Kidney glomerular epithelial cell (primary cell): ENCODE results near the gene SERPINB6.
"Not testable (repeated sequence)": the region's sequence is repeated elsewhere in the genome, so short reads cannot be mapped to it uniquely, and the experiment has no call there.

Experiments used
- DNase-seq: peaks from one replicate; lab custom pipeline; 2025; lab: John Stamatoyannopoulos, UW

SERPINB6 gene

GRCh38 chr6:2971420-2972218 lies at the start of gene SERPINB6:
SERPINB6 (minus strand) TSS chr6:2971567; CDS start chr6:2959332, 12,235 bp downstream.
- DNase-seq: peak; percentile 35

GRCh38 chr6:3019749-3020320 lies 48.5 kb upstream of the SERPINB6 start:
- DNase-seq: no peak

GRCh38 chr6:3019065-3019464 lies 47.7 kb upstream of the SERPINB6 start:
- DNase-seq: no peak

- DNase-seq: no peak
Observed at GRCh38 chr6:3017304-3017703, 45.9 kb upstream of the SERPINB6 start.

DNA sequence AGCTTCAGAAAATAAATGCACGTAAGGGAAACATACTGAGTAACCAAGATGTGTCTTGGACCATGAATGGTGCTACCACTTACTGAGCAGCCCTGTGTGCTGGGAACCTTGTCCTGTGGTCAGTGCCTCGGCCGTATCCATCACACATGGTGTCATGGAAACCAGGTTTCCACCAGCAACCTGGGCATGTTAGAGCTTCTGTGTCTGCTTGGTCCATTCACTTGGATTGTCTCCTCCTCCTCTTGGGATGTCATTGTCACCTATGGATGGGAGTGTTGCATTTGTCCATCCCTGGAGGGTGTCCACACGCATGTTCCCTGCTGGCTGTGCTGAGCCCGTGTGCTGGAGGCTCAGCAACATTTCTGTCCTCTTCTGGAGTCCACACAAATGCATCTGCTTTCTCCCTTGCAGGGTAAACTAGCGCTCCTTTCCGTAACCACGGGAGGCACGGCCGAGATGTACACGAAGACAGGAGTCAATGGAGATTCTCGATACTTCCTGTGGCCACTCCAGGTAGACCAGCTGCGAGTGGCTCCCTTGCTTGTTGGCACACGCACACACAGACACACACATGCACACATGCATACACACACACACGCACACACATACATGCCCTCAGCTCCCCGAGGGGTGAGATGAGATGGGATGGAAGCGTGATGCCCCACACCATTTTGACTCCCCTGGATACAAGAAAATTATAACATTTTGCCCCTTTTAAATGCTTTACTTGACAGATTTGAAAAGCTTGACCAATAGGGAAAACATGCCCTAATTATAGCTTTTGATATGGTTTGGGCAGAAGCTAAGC lies 45.3 kb upstream of the SERPINB6 start:
- no peak for DNase-seq

GRCh38 chr6:3015144-3015543 lies 43.8 kb upstream of the SERPINB6 start:
- DNase-seq: no peak

DNA sequence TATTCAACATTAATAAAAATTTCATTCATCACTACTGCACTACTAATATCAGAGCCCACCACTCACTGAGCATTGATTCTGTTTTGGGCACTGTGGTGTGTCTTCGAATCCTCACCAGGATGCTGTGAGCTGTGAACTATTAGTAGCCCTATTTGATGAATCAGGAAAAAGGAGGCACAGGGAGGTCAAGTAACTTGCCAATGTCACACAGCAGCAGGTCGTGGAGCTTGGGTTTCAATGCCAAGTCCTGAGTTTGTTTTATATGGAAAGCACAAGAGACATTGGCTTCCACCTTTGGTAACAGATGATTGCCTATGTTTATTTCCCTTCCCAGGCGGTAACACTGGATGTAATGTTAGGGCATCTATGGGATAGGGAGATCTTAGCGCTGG lies 43.3 kb upstream of the SERPINB6 start:
- no peak for DNase-seq

DNA sequence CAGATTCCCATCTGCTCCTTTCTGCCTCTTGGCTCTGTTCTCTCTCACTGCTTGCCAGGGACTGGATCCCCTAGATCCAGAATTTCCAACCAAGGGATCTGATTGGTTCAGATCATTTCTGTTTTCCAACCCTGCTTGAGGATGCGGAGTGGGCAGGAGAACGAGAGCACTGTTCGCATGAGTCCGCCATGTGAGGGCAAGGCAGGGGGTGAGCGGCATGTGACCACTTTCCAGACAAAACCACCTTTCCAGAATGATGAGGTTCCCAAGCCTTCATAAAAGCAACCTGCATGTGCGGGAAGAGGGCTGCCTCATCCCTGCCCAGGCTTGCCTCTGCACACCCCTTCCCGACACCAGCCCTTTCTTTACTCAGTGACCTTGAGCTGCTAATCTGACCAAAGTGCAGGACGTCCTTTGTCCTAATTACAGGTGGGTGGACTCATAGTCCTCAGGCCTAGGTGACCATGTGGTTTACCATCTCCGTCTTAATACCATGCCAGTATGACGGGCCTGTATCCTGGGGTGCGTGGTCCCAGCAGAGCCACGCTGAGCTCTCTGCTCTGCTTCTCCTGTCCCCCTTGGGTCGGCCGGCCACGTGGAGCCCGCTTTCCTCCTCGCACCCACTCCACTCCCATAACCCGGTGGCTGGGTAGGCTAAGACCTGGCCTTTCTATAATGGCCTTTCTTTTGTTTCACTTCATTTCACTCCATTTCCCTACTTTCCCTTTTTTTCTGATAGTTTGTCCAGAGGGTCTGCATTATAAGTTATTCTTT lies 42.7 kb upstream of the SERPINB6 start:
- DNase-seq: no peak

DNA sequence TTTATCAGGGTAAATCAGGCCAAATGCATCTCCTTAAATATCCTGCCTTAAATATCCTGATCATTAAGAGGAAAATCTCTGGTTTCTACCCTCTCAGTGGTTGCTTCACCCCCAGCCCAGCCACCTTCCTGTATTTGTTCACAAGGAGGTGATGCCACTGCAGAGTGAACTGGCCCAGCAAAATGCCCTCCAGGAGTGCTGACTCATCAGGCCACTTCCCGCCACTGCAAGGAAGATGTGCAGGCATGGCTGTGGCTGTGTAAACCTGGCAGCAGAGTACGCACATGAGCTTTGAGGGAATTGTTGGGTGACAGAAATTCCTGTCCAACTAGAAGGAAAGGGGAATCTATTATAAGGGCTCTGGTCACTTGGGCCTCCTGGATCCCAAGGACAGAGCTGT lies 42.1 kb upstream of the SERPINB6 start:
- no peak for DNase-seq

- DNase-seq: no peak
Observed at GRCh38 chr6:3011592-3011991, 40.2 kb upstream of the SERPINB6 start.

DNA sequence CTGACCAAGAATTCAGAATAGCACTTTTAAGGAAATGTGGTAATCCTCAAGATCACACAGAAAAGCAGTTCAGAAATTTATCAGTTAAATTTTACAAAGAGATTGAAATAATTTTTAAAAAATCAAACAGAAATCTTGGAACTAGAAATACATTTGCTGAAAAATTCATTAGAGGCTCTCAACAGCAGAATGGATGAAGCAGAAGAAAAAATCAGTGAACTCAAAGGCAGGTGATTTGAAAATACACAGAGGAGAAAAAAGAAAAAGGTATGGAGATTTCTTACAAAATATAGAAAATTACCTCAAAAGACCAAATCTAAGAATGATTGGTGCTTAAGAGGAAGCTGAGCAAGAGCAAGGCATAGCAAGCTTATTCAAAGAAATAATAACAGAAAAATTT lies 39.8 kb upstream of the SERPINB6 start:
- no peak for DNase-seq

GRCh38 chr6:3009930-3010329 lies 38.6 kb upstream of the SERPINB6 start:
- DNase-seq: no peak

- not testable (repeated sequence) for DNase-seq
Observed at GRCh38 chr6:3008712-3009265, 37.4 kb upstream of the SERPINB6 start.

DNA sequence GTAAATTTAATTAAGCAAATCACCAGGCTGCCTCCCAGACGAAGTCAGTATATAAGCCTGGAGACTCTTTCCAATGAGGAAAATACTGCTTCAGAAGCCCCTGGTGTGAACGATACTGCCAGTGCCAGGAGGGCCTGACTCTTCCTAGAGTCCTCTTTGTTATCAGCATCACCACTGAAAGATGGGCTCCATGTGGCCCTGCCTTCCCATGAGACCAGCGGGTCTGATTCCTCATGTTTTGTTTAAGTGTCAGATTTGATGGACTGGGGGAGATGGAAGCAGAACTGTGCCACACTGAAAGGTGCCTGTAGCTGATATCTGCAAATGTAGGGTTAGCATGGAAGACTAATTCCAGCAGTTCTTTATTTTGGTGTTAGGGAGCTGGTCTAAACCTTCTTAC lies 36.2 kb upstream of the SERPINB6 start:
- no peak for DNase-seq

- no peak for DNase-seq
Observed at GRCh38 chr6:3006476-3006875, 35.1 kb upstream of the SERPINB6 start.

GRCh38 chr6:3005874-3006273 lies 34.5 kb upstream of the SERPINB6 start:
- DNase-seq: no peak

- no peak for DNase-seq
Observed at GRCh38 chr6:3005077-3005476, 33.7 kb upstream of the SERPINB6 start.

- not testable (repeated sequence) for DNase-seq
Observed at GRCh38 chr6:3003226-3003625, 31.9 kb upstream of the SERPINB6 start.

DNA sequence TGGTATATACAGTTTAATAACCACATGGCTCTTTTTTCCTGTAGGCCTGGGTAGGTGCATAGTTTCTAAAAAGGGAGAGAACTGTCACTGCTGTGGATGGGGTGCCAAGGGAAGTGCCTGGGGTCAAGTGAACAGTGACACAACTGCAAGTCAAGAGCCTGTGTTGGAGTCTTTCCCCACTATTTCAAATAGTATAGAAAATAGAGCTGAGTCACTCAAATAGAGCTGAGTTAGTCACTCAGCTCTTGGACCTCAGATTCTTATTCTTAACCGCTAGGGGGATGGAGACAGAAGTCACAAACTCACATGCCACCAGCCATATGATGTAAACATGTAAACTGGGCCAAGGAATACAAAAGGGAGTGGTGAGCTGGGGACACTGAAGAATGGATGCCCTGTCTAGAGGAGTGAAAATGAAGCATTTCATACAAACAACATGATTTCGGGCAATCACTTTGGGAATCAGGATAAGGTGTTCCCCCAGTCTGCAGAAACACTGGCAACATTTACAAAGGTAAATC lies 30.5 kb upstream of the SERPINB6 start:
- DNase-seq: peak; percentile 43

DNA sequence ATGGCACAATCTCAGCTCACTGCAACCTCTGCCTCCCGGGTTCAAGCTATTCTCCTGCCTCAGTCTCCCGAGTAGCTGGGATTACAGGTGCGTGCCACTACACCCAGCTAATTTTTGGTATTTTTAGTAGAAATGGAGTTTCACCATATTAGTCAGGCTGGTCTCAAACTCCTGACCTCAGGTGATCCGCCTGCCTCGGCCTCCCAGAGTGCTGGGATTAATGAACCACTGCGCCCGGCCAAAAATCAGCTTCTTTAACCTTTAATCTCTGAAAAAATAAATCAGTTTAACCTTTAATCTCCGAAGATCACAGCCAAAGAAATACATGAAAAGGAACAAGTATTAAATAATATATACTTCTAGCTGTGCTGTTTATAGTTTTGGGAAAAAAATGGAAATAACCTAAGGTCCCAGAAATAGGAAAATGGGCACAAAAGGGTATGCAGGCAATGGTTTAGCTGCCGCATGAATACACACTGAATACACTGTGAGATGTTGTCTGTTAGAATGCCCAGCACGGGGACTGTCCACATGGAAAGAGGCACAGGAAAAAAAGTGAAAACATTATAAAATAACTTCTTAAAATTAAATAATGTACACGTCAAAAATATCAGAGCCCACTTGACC lies 29.9 kb upstream of the SERPINB6 start:
- no peak for DNase-seq
